ENCODE measurements around the gene SACS. TPM values are rescaled to one million over a fixed set of nuclear protein-coding genes. Genes with fewer than 3 reads are reported as not detected.

Gene SACS
- total RNA-seq, 1 experiment from 2014 or later = 19.8 TPM

- TF ChIP-seq POLR2AphosphoS5 (IDR thresholded peaks at IDR 0.05; ENCODE audit: low read depth, low read length) (no peak), CTCF (IDR thresholded peaks at IDR 0.05) (peak; percentile 3; the same call in 1 of the 2 replicates), SIN3A (IDR thresholded peaks at IDR 0.05; ENCODE audit: borderline replicate concordance, insufficient read depth, low read depth, low read length) (no peak)
- Histone ChIP-seq H3K27me3 (ENCODE audit: control insufficient read depth, insufficient read depth, low read length) (no peaks in the 10 kb centered on the region), H3K36me3 (ENCODE audit: control insufficient read depth, insufficient read depth, low read length) (no peaks in the 10 kb centered on the region), H3K9me3 (ENCODE audit: control insufficient read depth, insufficient read depth, low read depth, low read length) (no peaks in the 10 kb centered on the region), H3K4me1 (ENCODE audit: control insufficient read depth, insufficient read depth, low read length) (no peaks in the 10 kb centered on the region), H3K4me3 (ENCODE audit: low read depth in 2 of 2, low read length in 2 of 2) (no peak overlapping the region; a peak in 1 of 4 replicates), H3K27ac (ENCODE audit: low read length) (no peak overlapping the region)
- ATAC-seq (no peak), DNase-seq (ENCODE audit: low read depth, low spot score) (no peak)
- BruUV-seq (replicated peaks) = no TSS peak
- intact Hi-C loops (cut with micrococcal nuclease; ENCODE audit: unreplicated experiment) (loop anchor here (5.0 to 10.0 kb wide), 2 partner anchors 98 to 405 kb away; no protein-coding TSS in a partner anchor), in situ Hi-C loops (cut with HindIII; ENCODE audit: low pct_unique_long_range_greater_than_20kb, low sequenced_read_pairs) (no loop called here)
- CTCF ChIA-PET = no interaction called here
- POLR2A ChIA-PET = no interaction called here
These were observed 33.8 kb upstream of the SACS start for GRCh38 chr13:23467048-23467931.

GRCh38 chr13:23466144-23467002 lies 32.9 kb upstream of the SACS start:
- Histone ChIP-seq H3K4me1 (ENCODE audit: control insufficient read depth, insufficient read depth, low read length) (no peaks in the 10 kb centered on the region), H3K9me3 (ENCODE audit: control insufficient read depth, insufficient read depth, low read depth, low read length) (no peaks in the 10 kb centered on the region), H3K27ac (ENCODE audit: low read length) (no peak overlapping the region), H3K36me3 (ENCODE audit: control insufficient read depth, insufficient read depth, low read length) (no peaks in the 10 kb centered on the region), H3K27me3 (ENCODE audit: control insufficient read depth, insufficient read depth, low read length) (no peaks in the 10 kb centered on the region), H3K4me3 (ENCODE audit: low read depth in 2 of 2, low read length in 2 of 2) (peak overlapping the region; percentile 38 to 52)
- ChIA-PET CTCF (interaction anchor here (0.5 kb wide), 1 partner anchor 232 kb away, joined by 3 read pairs; no protein-coding TSS in a partner anchor), POLR2A (no interaction called here)
- intact Hi-C loops (cut with micrococcal nuclease; ENCODE audit: unreplicated experiment) = loop anchor here (5.0 to 10.0 kb wide), 2 partner anchors 98 to 406 kb away; no protein-coding TSS in a partner anchor
- TF ChIP-seq CTCF (IDR thresholded peaks at IDR 0.05) (peak; percentile 67), POLR2AphosphoS5 (IDR thresholded peaks at IDR 0.05; ENCODE audit: low read depth, low read length) (no peak)
- BruUV-seq (replicated peaks) = no TSS peak
- in situ Hi-C loops (cut with HindIII; ENCODE audit: low pct_unique_long_range_greater_than_20kb, low sequenced_read_pairs) = no loop called here
- DNase-seq (ENCODE audit: low read depth, low spot score) (peak; percentile 42), ATAC-seq (peak; percentile 97)

GRCh38 chr13:23463661-23464060 lies 30.2 kb upstream of the SACS start:
- Histone ChIP-seq H3K36me3 (ENCODE audit: control insufficient read depth, insufficient read depth, low read length) (no peaks in the 10 kb centered on the region), H3K4me1 (ENCODE audit: control insufficient read depth, insufficient read depth, low read length) (no peaks in the 10 kb centered on the region), H3K27me3 (ENCODE audit: control insufficient read depth, insufficient read depth, low read length) (no peaks in the 10 kb centered on the region), H3K27ac (ENCODE audit: low read length) (no peak overlapping the region), H3K9me3 (ENCODE audit: control insufficient read depth, insufficient read depth, low read depth, low read length) (no peaks in the 10 kb centered on the region), H3K4me3 (ENCODE audit: low read depth in 2 of 2, low read length in 2 of 2) (no peak overlapping the region)
- BruUV-seq (replicated peaks) = no TSS peak
- ChIA-PET CTCF (no interaction called here), POLR2A (no interaction called here)
- TF ChIP-seq SIN3A (IDR thresholded peaks at IDR 0.05; ENCODE audit: borderline replicate concordance, insufficient read depth, low read depth, low read length) (no peak), TCF7L2 (IDR thresholded peaks at IDR 0.05; ENCODE audit: low read depth, low read length) (no peak), POLR2AphosphoS5 (IDR thresholded peaks at IDR 0.05; ENCODE audit: low read depth, low read length) (no peak), CTCF (IDR thresholded peaks at IDR 0.05) (no peak)
- in situ Hi-C loops (cut with HindIII; ENCODE audit: low pct_unique_long_range_greater_than_20kb, low sequenced_read_pairs) (no loop called here), intact Hi-C loops (cut with micrococcal nuclease; ENCODE audit: unreplicated experiment) (loop anchor here (10.0 kb wide), 1 partner anchor 101 kb away; no protein-coding TSS in a partner anchor)
- ATAC-seq = no peak
- DNase-seq (ENCODE audit: low read depth, low spot score) = no peak

All from Panc1 (cell line).